HepG2 (cell line): Measurements from ENCODE around the gene APOM. TPM values are rescaled to one million over a fixed set of nuclear protein-coding genes. Genes with fewer than 3 reads are reported as not detected.

Experiments
- ATAC-seq: fragments of 200-7000 bp; cut with Tn5 transposase; 3 replicates; pipeline ENCODE4 v1.9.1; 2020; ENCODE audit warnings: mild to moderate bottlenecking, moderate library complexity
- BruUV-seq: library from RNA; stranded (reverse); fragments of 400-500 nt; replicated peaks from 2 replicates; lab custom pipeline; 2021; lab: Mats Ljungman, UMichigan
- CTCF ChIA-PET: fragments of 300-600 bp; formaldehyde crosslinking; extraction: SDS; loops from one replicate; lab custom pipeline; 2021; ENCODE audit warnings: low total read pairs, inconsistent platforms, low intra/inter-chr PET ratio; lab: Yijun Ruan, JAX
- POLR2A ChIA-PET: fragments of 350-600 bp; sonication (Branson Sonifier 250); formaldehyde crosslinking; loops from one replicate; lab custom pipeline; 2020; ENCODE audit warnings: antibody characterized with exemption, inconsistent platforms; lab: Yijun Ruan, JAX
- DNase-seq: peaks from one replicate; pipeline ENCODE4 v3.0.0-alpha.2; 2015; ENCODE audit warnings: low spot score
- FAIRE-seq: peaks from 3 replicates; lab custom pipeline; 2011; peaks lifted over from hg19 to GRCh38; lab: Jason Lieb, UNC
- H2AFZ ChIP-seq: one replicate; pipeline ENCODE4 v1.6.1; 2011; ENCODE audit warnings: low read length, inconsistent platforms
- H3K27ac ChIP-seq: fragments of 300-600 bp; 3 replicates; pipeline ENCODE4 v1.8.0; 2011; ENCODE audit warnings: mixed run types, mild to moderate bottlenecking, mixed read lengths, low read length, inconsistent platforms; ENCODE audit not compliant: insufficient read depth; ENCODE audit errors: extremely low read length
- H3K27me3 ChIP-seq, 2 experiments: fragments of 200-600 bp in 1 of 2; 2 replicates in 1 of 2; 3 replicates in 1 of 2; pipeline versions ENCODE4 v1.6.0 to v1.8.0; 2011; ENCODE audit warnings: low read length in 2 of 2, mild to moderate bottlenecking in 2 of 2, moderate library complexity in 2 of 2, inconsistent platforms in 1 of 2; ENCODE audit not compliant: insufficient read depth in 2 of 2, control insufficient read depth in 1 of 2
- H3K36me3 ChIP-seq, 2 experiments: fragments of 200-600 bp in 1 of 2; replicated peaks in 1 of 2; 2 replicates in 1 of 2; 3 replicates in 1 of 2; pipeline versions ENCODE4 v1.5.1 to v1.8.0; 2011; ENCODE audit warnings: low read length in 2 of 2, inconsistent platforms in 1 of 2; ENCODE audit not compliant: insufficient read depth in 2 of 2, control insufficient read depth in 1 of 2
- H3K4me1 ChIP-seq: 2 replicates; pipeline ENCODE4 v1.5.1; 2012; ENCODE audit warnings: low read length, inconsistent platforms; ENCODE audit not compliant: insufficient read depth
- H3K4me2 ChIP-seq: 2 replicates; pipeline ENCODE4 v1.6.0; 2011; ENCODE audit warnings: low read depth, low read length, inconsistent platforms
- H3K4me3 ChIP-seq, 3 experiments: fragments of 200-600 bp in 1 of 3; sonication (generic), shearing (Covaris generic) in 1 of 3; replicated peaks in 1 of 3; 2 replicates each; pipeline ENCODE4 v1.5.1; 2011 to 2016; ENCODE audit warnings: low read length in 3 of 3, inconsistent platforms in 2 of 3, low read depth in 2 of 3, mild to moderate bottlenecking in 2 of 3, control low read depth in 1 of 3, mixed read lengths in 1 of 3; ENCODE audit not compliant: insufficient read depth in 1 of 3
- H3K79me2 ChIP-seq: one replicate; pipeline ENCODE4 v1.6.1; 2011; ENCODE audit warnings: low read length, inconsistent platforms; ENCODE audit not compliant: insufficient read depth
- H3K9ac ChIP-seq: 2 replicates; pipeline ENCODE4 v1.6.0; 2011; ENCODE audit warnings: mild to moderate bottlenecking, low read depth, low read length, inconsistent platforms; ENCODE audit not compliant: insufficient read depth
- H3K9me3 ChIP-seq: 2 replicates; pipeline ENCODE4 v1.5.1; 2012; ENCODE audit warnings: mild to moderate bottlenecking, low read length
- H4K20me1 ChIP-seq: 2 replicates; pipeline ENCODE4 v1.6.0; 2011; ENCODE audit warnings: inconsistent platforms, mild to moderate bottlenecking, low read length, moderate library complexity; ENCODE audit not compliant: insufficient read depth
- CTCF ChIP-seq: sonication (generic); formaldehyde crosslinking; IDR thresholded peaks from 2 replicates; pipeline ENCODE4 v1.5.0; 2020; ENCODE audit warnings: mild to moderate bottlenecking, missing genetic modification reagents, moderate library complexity
- SP5 ChIP-seq: IDR thresholded peaks from 2 replicates; pipeline ENCODE4 v1.6.1; 2016; ENCODE audit warnings: low read depth, borderline replicate concordance
- ZNF263 ChIP-seq: sonication (generic); formaldehyde crosslinking; IDR thresholded peaks from 2 replicates; pipeline ENCODE4 v1.4.0; 2020; ENCODE audit warnings: missing genetic modification reagents
- ZNF574 ChIP-seq: sonication (generic); formaldehyde crosslinking; IDR thresholded peaks from 2 replicates; pipeline ENCODE4 v1.4.0; 2020; ENCODE audit warnings: missing genetic modification reagents
- ZNF652 ChIP-seq: IDR thresholded peaks from 2 replicates; pipeline ENCODE4 v1.6.1; 2016; ENCODE audit warnings: low read depth, borderline replicate concordance
- WGBS: methylation state at CpG from one replicate; pipeline ENCODE4 v1.1.6; 2017; ENCODE audit warnings: low lambda C conversion rate; 5-methylcytosine and 5-hydroxymethylcytosine counted together
- in situ Hi-C: cut with HindIII; loops from 2 replicates; pipeline ENCODE4 v1.10.0; 2017; ENCODE audit warnings: low pct_unique_long_range_greater_than_20kb; ENCODE audit not compliant: extremely low pct_ligation_motif_present
- intact Hi-C: fragments of 100-400 bp; cut with micrococcal nuclease; formaldehyde crosslinking; loops from one replicate; pipeline ENCODE4 v1.10.0; 2022; ENCODE audit not compliant: unreplicated experiment
- polyA plus RNA-seq, 8 experiments: library from polyadenylated mRNA; depleted of rRNA in 3 of 8; stranded (reverse) in 7 of 8; unstranded in 1 of 8; fragments of >200 nt; fragmentation: Illumina TruSeq in 4 of 8; extraction: Trizol in 4 of 8; gene quantifications; 2 replicates each; pipeline versions ENCODE4 v1.2.1 to v1.2.3, GENCODE V29; 2011 to 2016; ENCODE audit warnings: low read depth in 4 of 8, missing spikeins in 1 of 8, mixed read lengths in 1 of 8; ENCODE audit not compliant: insufficient read depth in 1 of 8
- total RNA-seq, 5 experiments: library from RNA; depleted of rRNA; stranded (reverse); fragments of >200 nt; fragmentation: Illumina TruSeq; extraction: Trizol; gene quantifications; 2 replicates each; pipeline ENCODE4 v1.2.3, GENCODE V29; 2016; ENCODE audit warnings: low read depth in 1 of 5

The APOM gene
- total and polyA plus RNA-seq, 2 of the 13 experiments (the other 11 are each of a cell fraction or from before 2014, with no cell fraction given): 98.2 to 1,140 TPM

GRCh38 chr6:31687860-31688693 lies 32.4 kb downstream of the APOM start:
- in situ Hi-C loops: no loop called here
- intact Hi-C loops: no loop called here
- no peak overlapping the region for H2AFZ ChIP-seq
- BruUV-seq: no TSS peak
- no peak overlapping the region for H3K4me2 ChIP-seq
- H3K27me3 ChIP-seq: no peaks in the 10 kb centered on the region
- H3K36me3 ChIP-seq: peaks cover 46 to 54% of the 10 kb centered on the region in 2 experiments
- H3K9me3 ChIP-seq: no peaks in the 10 kb centered on the region
- peaks cover 21% of the 10 kb centered on the region for H3K4me1 ChIP-seq
- WGBS: 94% methylated on average over 13 of the region's 14 CpGs
- no peaks in the 10 kb centered on the region for H4K20me1 ChIP-seq
- ATAC-seq: no peak
- ChIA-PET CTCF (no interaction called here), POLR2A (no interaction called here)
- FAIRE-seq: no peak
- no peaks in the 10 kb centered on the region for H3K79me2 ChIP-seq
- DNase-seq: no peak
- no peak overlapping the region for H3K4me3 ChIP-seq
- TF ChIP-seq ZNF652 (peak; percentile 76), ZNF263 (no peak), SP5 (no peak)
- H3K27ac ChIP-seq: no peak overlapping the region
- H3K9ac ChIP-seq: no peak overlapping the region

DNA sequence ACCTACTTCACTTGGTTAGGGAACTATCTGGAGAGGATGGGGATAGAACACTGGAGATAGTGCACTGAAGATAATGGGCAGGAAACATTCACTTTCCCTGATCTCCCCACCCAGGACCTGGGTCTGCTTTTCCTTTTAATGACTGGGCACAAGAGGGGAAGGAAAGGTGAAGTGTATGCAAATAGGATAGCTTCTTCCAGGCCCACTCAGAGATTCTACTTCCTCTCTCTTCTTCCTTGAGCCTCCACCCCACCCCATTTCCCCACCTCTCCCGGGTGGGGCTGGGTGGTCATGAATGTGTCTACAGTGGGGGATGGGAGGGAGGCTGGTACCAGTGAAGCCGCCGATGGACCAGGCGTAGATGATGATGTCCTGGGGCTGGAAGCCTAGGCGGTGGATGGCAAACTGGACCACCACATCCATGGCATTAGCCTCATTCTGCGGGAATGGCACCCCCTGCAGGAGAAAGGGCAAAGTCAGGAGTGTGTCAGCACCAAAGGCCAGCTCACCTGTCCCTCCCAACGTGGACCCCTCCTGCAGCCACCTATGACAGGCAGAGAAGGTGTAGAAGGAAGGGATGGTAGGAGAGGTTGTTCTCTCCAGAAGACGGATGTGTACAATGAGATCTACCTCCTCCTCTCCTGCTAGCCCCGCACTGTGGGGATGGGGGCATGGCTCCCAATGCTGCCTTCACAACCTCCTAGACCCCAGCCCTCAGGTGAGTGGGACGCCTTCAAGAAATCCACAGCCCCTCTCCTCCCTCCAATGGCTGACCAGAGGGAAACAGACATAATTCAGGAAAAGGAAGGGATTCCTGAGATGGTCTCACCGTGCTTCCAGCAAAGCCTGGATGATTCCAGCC lies 33.8 kb downstream of the APOM start:
- no peak for DNase-seq
- Histone ChIP-seq H2AFZ (no peak overlapping the region), H3K9ac (no peak overlapping the region), H3K4me2 (no peak overlapping the region), H4K20me1 (no peaks in the 10 kb centered on the region), H3K9me3 (no peaks in the 10 kb centered on the region), H3K36me3 (peaks cover 54 to 64% of the 10 kb centered on the region in 2 experiments), H3K79me2 (no peaks in the 10 kb centered on the region), H3K4me1 (peaks cover 12% of the 10 kb centered on the region; the same call in 1 of the 2 replicates), H3K27ac (no peak overlapping the region), H3K27me3 (no peaks in the 10 kb centered on the region), H3K4me3 (no peak overlapping the region)
- ATAC-seq: peak; percentile 69
- ChIA-PET POLR2A (interaction anchor here (0.5 kb wide), 1 partner anchor 68 kb away, joined by 3 read pairs; no protein-coding TSS in a partner anchor), CTCF (interaction anchor here (0.8 to 1.2 kb wide), 2 partner anchors 9 to 84 kb away, joined by 3 to 5 read pairs; partner anchors contain the start of gene LY6G5C)
- intact Hi-C loops (no loop called here), in situ Hi-C loops (no loop called here)
- FAIRE-seq: no peak
- no TSS peak for BruUV-seq
- WGBS: 89% methylated on average over 10 of the region's 11 CpGs
- TF ChIP-seq CTCF (CRISPR knock-in tag) (peak; percentile 69), ZNF574 (CRISPR knock-in tag) (no peak)
